GM19467 (cell line): ENCODE data around the gene RBKS.

Experiments
- ATAC-seq: cut with Tn5 transposase; IDR thresholded peaks from one replicate; pipeline ENCODE4 v1.9.1; 2021; ENCODE audit warnings: mild to moderate bottlenecking, moderate library complexity; ENCODE audit not compliant: unreplicated experiment

Gene RBKS

GRCh38 chr2:27890146-27890923 lies at the start of gene RBKS, which contains the start of gene BABAM2:
TSS of gene RBKS (minus strand) at chr2:27890387. CDS start at chr2:27890345, 42 bp downstream.
TSS of gene BABAM2 (plus strand) at chr2:27890729. CDS start at chr2:27894557, 3,828 bp downstream.
- peak; percentile 65 for ATAC-seq

- no peak for ATAC-seq
Measured at GRCh38 chr2:27935026-27935425, 44.8 kb upstream of the RBKS start.

- no peak for ATAC-seq
Measured at GRCh38 chr2:27932396-27932795, 42.2 kb upstream of the RBKS start.

GRCh38 chr2:27931361-27931950 lies 41.3 kb upstream of the RBKS start:
- no peak for ATAC-seq

- ATAC-seq, result no peak
Measured at GRCh38 chr2:27929916-27930486, 39.8 kb upstream of the RBKS start.

- no peak for ATAC-seq
Measured at GRCh38 chr2:27925766-27926472, 35.7 kb upstream of the RBKS start.

GRCh38 chr2:27922842-27923241 lies 32.7 kb upstream of the RBKS start:
- no peak for ATAC-seq

GRCh38 chr2:27921880-27922547 lies 31.8 kb upstream of the RBKS start:
- no peak for ATAC-seq

GRCh38 chr2:27921424-27921823 lies 31.2 kb upstream of the RBKS start:
- ATAC-seq, result no peak

GRCh38 chr2:27920148-27920885 lies 30.1 kb upstream of the RBKS start:
- ATAC-seq, result no peak

- no peak for ATAC-seq
Measured at GRCh38 chr2:27916293-27916995, 26.3 kb upstream of the RBKS start.

- ATAC-seq, result no peak
Measured at GRCh38 chr2:27915874-27916273, 25.7 kb upstream of the RBKS start.

- ATAC-seq, result no peak
Measured at GRCh38 chr2:27915191-27915590, 25.0 kb upstream of the RBKS start.

GRCh38 chr2:27914805-27915175 lies 24.6 kb upstream of the RBKS start:
- ATAC-seq, result no peak

GRCh38 chr2:27914041-27914804 lies 24.0 kb upstream of the RBKS start:
- ATAC-seq, result no peak

GRCh38 chr2:27912512-27912911 lies 22.3 kb upstream of the RBKS start:
- no peak for ATAC-seq

- ATAC-seq, result no peak
Measured at GRCh38 chr2:27911458-27912210, 21.4 kb upstream of the RBKS start.

- ATAC-seq, result no peak
Measured at GRCh38 chr2:27909901-27910300, 19.7 kb upstream of the RBKS start.
